Right atrium auricular region (tissue), 2 donors: ENCODE results near the gene ITGB3. TPM values are rescaled to one million over a fixed set of nuclear protein-coding genes. Genes with fewer than 3 reads are reported as not detected.
A peak's percentile ranks its signal among the peaks of the same experiment; 100 is the strongest.

Experiments used
- DNase-seq: peaks from one replicate; pipeline ENCODE4 v3.0.0-alpha.2; 2019; ENCODE audit warnings: low spot score
- H3K27ac ChIP-seq, 2 donors: fragments of 200-600 bp; sonication (generic); 1 replicate in 1 of 2; 2 replicates in 1 of 2; pipeline ENCODE4 v1.5.1; 2016 to 2019
- H3K27me3 ChIP-seq, 2 donors: fragments of 200-600 bp; sonication (generic); one replicate each; pipeline versions ENCODE4 v1.5.1 to v1.6.0; 2017 to 2019
- H3K36me3 ChIP-seq: fragments of 200-600 bp; sonication (generic); one replicate; pipeline ENCODE4 v1.5.1; 2016
- H3K4me1 ChIP-seq, 2 donors: fragments of 200-600 bp; sonication (generic); one replicate each; pipeline versions ENCODE4 v1.5.1 to v1.6.0; 2017 to 2019
- H3K4me3 ChIP-seq, 2 donors: fragments of 200-600 bp; sonication (generic); 1 replicate in 1 of 2; 2 replicates in 1 of 2; pipeline ENCODE4 v1.5.1; 2017 to 2019; ENCODE audit warnings: mild to moderate bottlenecking in 1 of 2, moderate library complexity in 1 of 2
- H3K9me3 ChIP-seq, 2 donors: fragments of 200-600 bp; sonication (generic); one replicate each; pipeline ENCODE4 v1.5.1; 2019
- CTCF ChIP-seq, 2 donors: fragments of 200-600 bp; sonication (generic); IDR thresholded peaks; one replicate each; pipeline ENCODE4 v1.5.1; 2019; ENCODE audit warnings: antibody characterized with exemption in 2 of 2
- total RNA-seq, 2 donors: library from RNA; depleted of rRNA; stranded (reverse); fragments of >200 nt; gene quantifications; one replicate each; pipeline ENCODE4 v1.1.0, GENCODE V29; 2016

Gene ITGB3
- total RNA-seq, 2 donors from 2014 or later, result 3.0 to 13.6 TPM

GRCh38 chr17:47246120-47246519 is 7.5 kb upstream of the ITGB3 start:
- DNase-seq, result no peak
- Histone ChIP-seq H3K9me3 (no peaks in the 10 kb centered on the region), H3K4me3 (no peak overlapping the region), H3K27ac (no peak overlapping the region), H3K36me3 (peaks cover 17% of the 10 kb centered on the region), H3K4me1 (no peaks in the 10 kb centered on the region), H3K27me3 (no peaks in the 10 kb centered on the region)
- TF ChIP-seq CTCF (IDR thresholded peaks at IDR 0.05), result no peak

- Histone ChIP-seq H3K27ac (no peak overlapping the region), H3K4me1 (peaks cover 0 to 21% of the 10 kb centered on the region in 2 donors), H3K4me3 (no peak overlapping the region), H3K36me3 (no peaks in the 10 kb centered on the region), H3K9me3 (no peaks in the 10 kb centered on the region), H3K27me3 (no peaks in the 10 kb centered on the region)
- no peak for TF ChIP-seq CTCF (IDR thresholded peaks at IDR 0.05)
- no peak for DNase-seq
Observed at GRCh38 chr17:47250855-47251254, 2.8 kb upstream of the ITGB3 start.

GRCh38 chr17:47251421-47251940 is 2.1 kb upstream of the ITGB3 start:
- Histone ChIP-seq H3K27ac (no peak overlapping the region), H3K27me3 (no peaks in the 10 kb centered on the region), H3K36me3 (no peaks in the 10 kb centered on the region), H3K4me1 (peaks cover 0 to 21% of the 10 kb centered on the region in 2 donors), H3K4me3 (no peak overlapping the region), H3K9me3 (no peaks in the 10 kb centered on the region)
- no peak for DNase-seq
- TF ChIP-seq CTCF (IDR thresholded peaks at IDR 0.05), result no peak

- H3K9me3 ChIP-seq, result no peaks in the 10 kb centered on the region
- no peaks in the 10 kb centered on the region for H3K36me3 ChIP-seq
- DNase-seq, result no peak
- peaks cover 0 to 21% of the 10 kb centered on the region in 2 donors for H3K4me1 ChIP-seq
- TF ChIP-seq CTCF (IDR thresholded peaks at IDR 0.05), result no peak
- H3K4me3 ChIP-seq, result no peak overlapping the region
- H3K27ac ChIP-seq, result no peak overlapping the region
- no peaks in the 10 kb centered on the region for H3K27me3 ChIP-seq
Observed at GRCh38 chr17:47252209-47252608, 1.4 kb upstream of the ITGB3 start.

GRCh38 chr17:47252766-47253512 is 688 bp upstream of the ITGB3 start:
- no peaks in the 10 kb centered on the region for H3K27me3 ChIP-seq
- TF ChIP-seq CTCF (IDR thresholded peaks at IDR 0.05), result no peak
- peak overlapping the region; percentile 58 to 76 for H3K4me3 ChIP-seq
- H3K27ac ChIP-seq, result peak overlapping the region; percentile 73 to 75
- no peak for DNase-seq
- H3K36me3 ChIP-seq, result no peaks in the 10 kb centered on the region
- H3K4me1 ChIP-seq, result peaks cover 0 to 25% of the 10 kb centered on the region in 2 donors
- no peaks in the 10 kb centered on the region for H3K9me3 ChIP-seq
